A549 (cell line): ENCODE data around the gene CCDC137.
A peak's percentile ranks its signal among the peaks of the same experiment; 100 is the strongest.

Source experiments
- CTCF ChIP-seq: fragments of >200 bp; sonication (Bioruptor Twin); formaldehyde crosslinking; IDR thresholded peaks from 3 replicates; pipeline ENCODE4 v1.5.1; 2016
- EP300 ChIP-seq, 2 experiments: fragments of >200 bp; sonication (Bioruptor Twin); formaldehyde crosslinking; IDR thresholded peaks; 2 replicates in 1 of 2; 3 replicates in 1 of 2; pipeline ENCODE4 v1.6.1; 2016 to 2017
- MAX ChIP-seq: IDR thresholded peaks from 2 replicates; pipeline ENCODE4 v1.6.1; 2012
- NR3C1 ChIP-seq: fragments of >200 bp; sonication (Bioruptor Twin); formaldehyde crosslinking; IDR thresholded peaks from 3 replicates; pipeline ENCODE4 v1.6.1; 2017
- POLR2A ChIP-seq: IDR thresholded peaks from 2 replicates; pipeline ENCODE4 v1.6.1; 2012; ENCODE audit warnings: mild to moderate bottlenecking, low read length
- POLR2AphosphoS2 ChIP-seq: conservative IDR thresholded peaks from 2 replicates; pipeline ENCODE4 v1.6.1; 2012; ENCODE audit warnings: low read length, improper control_type of control experiment, inconsistent platforms
- REST ChIP-seq: fragments of 200-600 bp; sonication (generic); IDR thresholded peaks from 2 replicates; pipeline ENCODE4 v1.6.1; 2016; ENCODE audit warnings: antibody characterized with exemption, mild to moderate bottlenecking, moderate library complexity
- TF ChIP-seq, protein P1 (sequence below): IDR thresholded peaks from 2 replicates; pipeline ENCODE4 v1.6.1; 2012
- TF ChIP-seq, protein P2 (sequence below): fragments of >200 bp; sonication (Bioruptor Twin); formaldehyde crosslinking; IDR thresholded peaks from 2 replicates; pipeline ENCODE4 v1.6.1; 2016

DNA sequence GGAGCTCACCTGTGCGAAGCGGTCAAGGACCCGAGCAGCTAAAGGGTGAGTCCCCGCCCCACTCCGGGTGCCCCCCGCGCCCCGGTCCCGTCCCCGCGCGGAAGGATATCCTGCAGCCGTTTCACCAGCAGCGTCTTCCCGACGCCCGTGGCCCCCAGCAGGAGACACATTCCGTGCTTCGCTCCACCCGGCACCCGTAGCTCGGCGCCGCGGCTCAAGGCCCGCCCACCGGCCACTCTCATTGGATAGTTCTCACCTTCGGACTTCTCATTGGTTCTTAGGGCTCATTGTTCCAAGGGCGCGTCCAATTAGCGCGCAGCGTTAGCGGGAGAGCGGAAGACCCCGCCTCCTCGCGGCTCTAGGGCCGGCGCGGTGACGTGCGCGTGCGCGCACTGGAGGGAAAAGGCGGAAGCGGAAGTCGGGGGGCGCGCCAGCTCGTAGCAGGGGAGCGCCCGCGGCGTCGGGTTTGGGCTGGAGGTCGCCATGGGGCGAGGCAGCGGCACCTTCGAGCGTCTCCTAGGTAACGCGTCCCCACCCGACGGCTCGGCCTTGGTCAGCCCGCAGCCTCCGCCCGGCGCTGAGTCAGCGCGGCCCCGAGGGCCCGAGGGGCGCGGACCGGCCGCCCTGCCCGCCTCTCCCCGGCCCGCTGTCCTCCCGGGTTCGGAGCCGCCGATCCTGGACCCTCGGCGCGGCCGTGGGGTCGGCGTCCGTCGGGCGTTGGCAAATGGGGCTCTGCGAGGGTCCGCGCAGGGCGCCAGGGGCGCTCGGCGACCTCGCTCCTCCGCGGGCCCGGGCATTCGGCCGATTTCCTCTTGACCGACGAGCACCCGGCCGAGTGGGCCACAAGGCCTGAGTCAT, 17.3 kb downstream of the CCDC137 start, which contains the start of the genes ARL16 and HGS:
- TF ChIP-seq REST (peak; percentile 31; the same call in 1 of the 2 replicates), MAX (peak; percentile 87), POLR2AphosphoS2 (no peak), CTCF (no peak), NR3C1 (no peak), EP300 (IDR thresholded peaks at IDR 0.05) (no peak), POLR2A (peak; percentile 62)
- TF ChIP-seq, protein P1, sequence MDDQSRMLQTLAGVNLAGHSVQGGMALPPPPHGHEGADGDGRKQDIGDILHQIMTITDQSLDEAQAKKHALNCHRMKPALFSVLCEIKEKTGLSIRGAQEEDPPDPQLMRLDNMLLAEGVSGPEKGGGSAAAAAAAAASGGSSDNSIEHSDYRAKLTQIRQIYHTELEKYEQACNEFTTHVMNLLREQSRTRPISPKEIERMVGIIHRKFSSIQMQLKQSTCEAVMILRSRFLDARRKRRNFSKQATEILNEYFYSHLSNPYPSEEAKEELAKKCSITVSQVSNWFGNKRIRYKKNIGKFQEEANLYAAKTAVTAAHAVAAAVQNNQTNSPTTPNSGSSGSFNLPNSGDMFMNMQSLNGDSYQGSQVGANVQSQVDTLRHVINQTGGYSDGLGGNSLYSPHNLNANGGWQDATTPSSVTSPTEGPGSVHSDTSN, result peak; percentile 81
- TF ChIP-seq, protein P2, sequence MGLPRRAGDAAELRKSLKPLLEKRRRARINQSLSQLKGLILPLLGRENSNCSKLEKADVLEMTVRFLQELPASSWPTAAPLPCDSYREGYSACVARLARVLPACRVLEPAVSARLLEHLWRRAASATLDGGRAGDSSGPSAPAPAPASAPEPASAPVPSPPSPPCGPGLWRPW, result no peak
